Kidney (tissue), 14 donors: ENCODE measurements around the gene VPS16. TPM values are rescaled to one million over a fixed set of nuclear protein-coding genes. Genes with fewer than 3 reads are reported as not detected.
"Not testable (repeated sequence)": the region's sequence is repeated elsewhere in the genome, so short reads cannot be mapped to it uniquely, and the experiment has no call there.

Experiments
- DNase-seq, 5 donors: peaks; one replicate each; pipeline ENCODE4 v3.0.0-alpha.2; 2013 to 2020
- FAIRE-seq: peaks from 2 replicates; lab custom pipeline; 2012; peaks lifted over from hg19 to GRCh38; lab: Jason Lieb, UNC
- H3K27ac ChIP-seq, 2 donors: one replicate each; pipeline ENCODE4 v1.7.0; 2013; ENCODE audit warnings: low read depth in 2 of 2, low read length in 2 of 2, inconsistent platforms in 1 of 2
- H3K27me3 ChIP-seq: one replicate; pipeline ENCODE4 v1.7.1; 2013; ENCODE audit warnings: low read length, inconsistent platforms; ENCODE audit not compliant: control insufficient read depth, insufficient read depth
- H3K36me3 ChIP-seq, 3 donors: one replicate each; pipeline versions ENCODE4 v1.7.0 to v1.7.1; 2013; ENCODE audit warnings: low read length in 3 of 3, control low read depth in 1 of 3, inconsistent platforms in 1 of 3; ENCODE audit not compliant: insufficient read depth in 3 of 3, control insufficient read depth in 2 of 3
- H3K4me1 ChIP-seq, 3 donors: one replicate each; pipeline versions ENCODE4 v1.7.0 to v1.7.1; 2013; ENCODE audit warnings: low read length in 3 of 3, inconsistent platforms in 1 of 3, low read depth in 1 of 3; ENCODE audit not compliant: control insufficient read depth in 2 of 3, insufficient read depth in 2 of 3
- H3K4me3 ChIP-seq, 3 donors: one replicate each; pipeline versions ENCODE4 v1.7.0 to v1.8.1; 2013; ENCODE audit warnings: low read length in 3 of 3, control low read depth in 1 of 3, inconsistent platforms in 1 of 3
- H3K9ac ChIP-seq, 3 donors: one replicate each; pipeline versions ENCODE4 v1.7.0 to v1.7.1; 2013; ENCODE audit warnings: low read length in 3 of 3, control low read depth in 1 of 3, inconsistent platforms in 1 of 3
- H3K9me3 ChIP-seq, 3 donors: one replicate each; pipeline versions ENCODE4 v1.7.0 to v1.7.1; 2013; ENCODE audit warnings: low read length in 3 of 3, control low read depth in 1 of 3, inconsistent platforms in 1 of 3; ENCODE audit not compliant: control insufficient read depth in 2 of 3, insufficient read depth in 1 of 3
- intact Hi-C: fragments of 100-400 bp; cut with DNase I; formaldehyde crosslinking; loops from one replicate; pipeline ENCODE4 v1.11.1; 2022
- polyA plus RNA-seq: library from polyadenylated mRNA; stranded (reverse); fragments of 350-450 nt; fragmentation: Illumina TruSeq; extraction: RNeasy Lipid Tissue Mini Kit (QIAGEN cat#74804); gene quantifications from one replicate; pipeline ENCODE4 v1.2.3, GENCODE V29; 2014; ENCODE audit warnings: low read depth, low replicate concordance; ENCODE audit not compliant: insufficient read depth
- total RNA-seq: library from RNA; stranded (reverse); fragmentation: NEBNext Ultra II Directional; extraction: Animal tissue kit (Norgen Biotek cat#: 25700); gene quantifications from one replicate; pipeline ENCODE4 v1.2.1, GENCODE V29; 2021
- TF ChIP-seq, protein P1 (sequence below): IDR thresholded peaks from 3 replicates; pipeline ENCODE4 v1.5.1; 2012; ENCODE audit warnings: mild to moderate bottlenecking, moderate library complexity, borderline replicate concordance; ENCODE audit not compliant: insufficient read depth; ENCODE audit errors: extremely low read depth
- donor health status: control.
- donor health status: control.
- donor health status: control.
- donor health status: control.
- donor health status: control.
- donor health status: DM: yes; HTN: yes; CAD: no.
- donor health status: Normal renal cell carcinoma (clear cell type).

The VPS16 gene
- total and polyA plus RNA-seq, 2 donors from 2014 or later: 38.6 to 38.8 TPM

- Histone ChIP-seq H3K27ac (no peak overlapping the region), H3K9ac (no peak overlapping the region), H3K36me3 (no peaks in the 10 kb centered on the region), H3K4me1 (peaks cover 0 to 3% (median 0%) of the 10 kb centered on the region in 3 donors), H3K27me3 (peaks cover 5% of the 10 kb centered on the region), H3K9me3 (no peaks in the 10 kb centered on the region), H3K4me3 (peak overlapping the region in 1 of 3 donors; percentile 26)
- FAIRE-seq: no peak
- DNase-seq: peak; percentile 50 to 93 (median 87)
- TF ChIP-seq, protein P1, sequence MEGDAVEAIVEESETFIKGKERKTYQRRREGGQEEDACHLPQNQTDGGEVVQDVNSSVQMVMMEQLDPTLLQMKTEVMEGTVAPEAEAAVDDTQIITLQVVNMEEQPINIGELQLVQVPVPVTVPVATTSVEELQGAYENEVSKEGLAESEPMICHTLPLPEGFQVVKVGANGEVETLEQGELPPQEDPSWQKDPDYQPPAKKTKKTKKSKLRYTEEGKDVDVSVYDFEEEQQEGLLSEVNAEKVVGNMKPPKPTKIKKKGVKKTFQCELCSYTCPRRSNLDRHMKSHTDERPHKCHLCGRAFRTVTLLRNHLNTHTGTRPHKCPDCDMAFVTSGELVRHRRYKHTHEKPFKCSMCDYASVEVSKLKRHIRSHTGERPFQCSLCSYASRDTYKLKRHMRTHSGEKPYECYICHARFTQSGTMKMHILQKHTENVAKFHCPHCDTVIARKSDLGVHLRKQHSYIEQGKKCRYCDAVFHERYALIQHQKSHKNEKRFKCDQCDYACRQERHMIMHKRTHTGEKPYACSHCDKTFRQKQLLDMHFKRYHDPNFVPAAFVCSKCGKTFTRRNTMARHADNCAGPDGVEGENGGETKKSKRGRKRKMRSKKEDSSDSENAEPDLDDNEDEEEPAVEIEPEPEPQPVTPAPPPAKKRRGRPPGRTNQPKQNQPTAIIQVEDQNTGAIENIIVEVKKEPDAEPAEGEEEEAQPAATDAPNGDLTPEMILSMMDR: no peak
- intact Hi-C loops: no loop called here
Observed at GRCh38 chr20:2805689-2806350, 34.7 kb upstream of the VPS16 start.

DNA sequence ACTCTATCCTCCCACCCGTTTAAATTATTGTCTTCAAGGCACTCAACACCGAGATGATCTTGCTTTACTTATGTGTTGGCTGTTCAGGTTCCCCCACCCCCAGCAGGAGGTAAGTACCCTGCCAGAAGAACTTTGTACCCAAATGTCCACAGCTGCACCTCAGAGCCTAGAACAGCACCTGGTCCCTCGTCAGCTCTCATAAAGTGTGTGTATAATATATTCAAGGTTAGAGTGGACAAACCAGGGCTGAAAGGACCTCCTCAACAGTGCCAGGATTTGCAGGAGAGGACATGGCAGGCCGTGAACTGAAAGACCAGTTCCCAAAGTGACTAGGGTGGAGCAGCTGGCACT, 34.2 kb upstream of the VPS16 start:
- no peaks in the 10 kb centered on the region for H3K9me3 ChIP-seq
- H3K36me3 ChIP-seq: no peaks in the 10 kb centered on the region
- FAIRE-seq: no peak
- H3K9ac ChIP-seq: no peak overlapping the region
- H3K4me3 ChIP-seq: no peak overlapping the region
- no peak for DNase-seq
- H3K4me1 ChIP-seq: peaks cover 0 to 3% (median 0%) of the 10 kb centered on the region in 3 donors
- intact Hi-C loops: no loop called here
- H3K27ac ChIP-seq: no peak overlapping the region
- H3K27me3 ChIP-seq: peaks cover 5% of the 10 kb centered on the region
- TF ChIP-seq, protein P1: no peak

DNA sequence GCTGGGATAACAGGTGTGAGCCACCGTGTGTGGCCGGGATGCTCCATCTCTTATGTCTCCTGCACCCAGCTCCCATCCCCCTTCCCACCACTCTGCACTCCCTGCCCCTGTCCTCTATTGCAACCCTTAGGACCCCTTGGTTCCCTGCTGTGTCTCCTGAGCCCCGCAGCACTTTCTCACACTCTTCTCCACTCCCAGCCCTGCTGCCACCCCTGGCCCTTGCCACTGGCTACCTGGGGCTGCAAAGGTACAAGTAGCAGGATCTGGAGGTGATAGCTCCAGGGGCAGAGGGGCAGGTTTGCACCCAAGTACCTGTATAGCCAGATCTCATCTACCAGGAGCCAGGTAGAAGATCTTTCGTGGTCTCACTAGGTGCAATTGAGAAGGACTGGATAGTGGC, 33.5 kb upstream of the VPS16 start:
- Histone ChIP-seq H3K4me3 (no peak overlapping the region), H3K27ac (no peak overlapping the region), H3K36me3 (no peaks in the 10 kb centered on the region), H3K9me3 (peaks cover 0 to 3% (median 0%) of the 10 kb centered on the region in 3 donors), H3K9ac (no peak overlapping the region), H3K27me3 (peaks cover 5% of the 10 kb centered on the region), H3K4me1 (peaks cover 0 to 3% (median 0%) of the 10 kb centered on the region in 3 donors)
- TF ChIP-seq, protein P1: no peak
- intact Hi-C loops: no loop called here
- DNase-seq (peak in 1 of 5 donors; percentile 34), FAIRE-seq (no peak)

DNA sequence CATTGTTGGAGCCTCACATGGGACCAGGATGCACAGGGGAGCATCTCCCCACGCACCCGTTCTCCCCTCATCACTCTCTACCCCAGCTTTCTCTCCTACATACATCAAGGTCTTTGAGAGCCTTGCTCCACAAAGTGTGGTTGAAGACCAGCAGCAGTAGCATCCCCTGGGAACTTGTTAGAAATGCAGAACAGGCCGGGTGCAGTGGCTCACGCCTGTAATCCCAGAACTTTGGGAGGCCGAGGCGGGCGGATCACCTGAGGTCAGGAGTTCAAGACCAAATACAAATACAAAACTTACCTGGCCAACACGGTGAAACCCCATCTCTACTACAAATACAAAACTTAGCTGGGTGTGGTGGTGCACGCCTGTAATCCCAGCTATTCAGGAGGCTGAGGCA, 32.6 kb upstream of the VPS16 start:
- H3K27me3 ChIP-seq, H3K4me1 ChIP-seq, H3K9ac ChIP-seq, FAIRE-seq, H3K36me3 ChIP-seq, H3K27ac ChIP-seq, H3K4me3 ChIP-seq, intact Hi-C loops, H3K9me3 ChIP-seq: not testable (repeated sequence)
- DNase-seq: peak in 1 of 5 donors; percentile 8
